Chondrocyte (in vitro differentiated cells): Measurements from ENCODE around the gene PPDPF. TPM values are rescaled to one million over a fixed set of nuclear protein-coding genes. Genes with fewer than 3 reads are reported as not detected.

ENCODE experiments used
- DNase-seq: peaks from one replicate; pipeline ENCODE4 v3.0.0; 2021; ENCODE audit warnings: mixed read lengths, low spot score
- H3K27ac Mint-ChIP-seq: one replicate; pipeline ENCODE4 v1.8.0; 2021; ENCODE audit warnings: mild to moderate bottlenecking, moderate library complexity, mixed read lengths; ENCODE audit not compliant: unreplicated experiment
- H3K27me3 Mint-ChIP-seq: 2 replicates; pipeline ENCODE4 v1.8.0; 2021; ENCODE audit warnings: low read depth, mixed read lengths
- H3K36me3 Mint-ChIP-seq: 2 replicates; pipeline ENCODE4 v1.8.0; 2021; ENCODE audit warnings: low read depth, mixed read lengths
- H3K4me1 Mint-ChIP-seq: 2 replicates; pipeline ENCODE4 v1.8.0; 2021; ENCODE audit warnings: low read depth, mild to moderate bottlenecking, mixed read lengths
- H3K4me3 Mint-ChIP-seq: one replicate; pipeline ENCODE4 v1.8.0; 2021; ENCODE audit warnings: mild to moderate bottlenecking, moderate library complexity, mixed read lengths; ENCODE audit not compliant: unreplicated experiment
- H3K9me3 Mint-ChIP-seq: 2 replicates; pipeline ENCODE4 v1.8.0; 2021; ENCODE audit warnings: low read depth, mixed read lengths
- CTCF ChIP-seq: fragments of 200-600 bp; sonication (generic); IDR thresholded peaks from 2 replicates; pipeline ENCODE4 v1.5.0; 2021; ENCODE audit warnings: antibody characterized with exemption, mild to moderate bottlenecking, moderate library complexity
- total RNA-seq: library from RNA; stranded (reverse); gene quantifications from 3 replicates; pipeline ENCODE4 v1.2.1, GENCODE V29; 2021

PPDPF gene
- total RNA-seq, 1 donor from 2014 or later, result 261 TPM

DNA sequence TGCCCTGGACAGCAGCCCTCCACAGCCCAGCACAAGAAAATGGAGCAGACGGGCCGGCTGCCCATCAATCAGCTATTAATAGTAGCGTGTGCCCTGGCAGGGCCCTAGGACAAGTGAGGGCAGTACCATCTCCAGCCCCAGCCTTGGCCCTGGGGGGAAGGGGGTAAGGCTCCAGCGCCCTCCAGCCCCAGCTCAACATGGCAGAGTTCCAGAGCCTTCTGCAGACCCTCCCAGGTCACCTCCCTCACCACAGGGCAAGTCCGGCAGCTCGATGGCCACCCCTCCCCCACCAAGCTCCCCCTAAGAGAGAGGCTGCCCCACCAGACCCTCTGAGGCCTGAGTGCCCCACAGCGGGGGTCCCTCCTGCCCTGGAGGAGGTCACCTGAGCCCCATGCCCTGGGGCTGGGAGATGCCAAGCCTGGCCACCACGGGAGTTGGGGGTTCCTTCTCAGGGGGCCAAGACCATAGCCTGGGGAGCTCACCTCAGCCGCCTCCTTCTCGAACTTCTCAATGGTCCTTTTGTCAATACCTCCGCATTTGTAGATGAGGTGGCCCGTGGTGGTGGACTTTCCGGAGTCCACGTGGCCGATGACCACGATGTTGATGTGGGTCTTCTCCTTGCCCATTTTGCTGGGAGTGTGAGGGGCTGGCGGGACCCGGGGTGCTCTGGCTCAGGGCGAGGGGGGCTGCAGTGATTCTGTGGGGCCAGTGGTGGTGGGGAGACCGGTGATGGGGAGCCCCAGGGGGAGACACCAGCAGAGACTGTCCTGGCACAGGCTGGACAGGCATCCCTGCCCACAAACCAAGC lies 23.2 kb upstream of the PPDPF start:
- TF ChIP-seq CTCF, result no peak
- Mint-ChIP-seq H3K27ac (no peak overlapping the region), H3K9me3 (peaks cover 1% of the 10 kb centered on the region), H3K4me3 (no peak overlapping the region), H3K4me1 (no peaks in the 10 kb centered on the region), H3K36me3 (no peaks in the 10 kb centered on the region), H3K27me3 (no peaks in the 10 kb centered on the region)
- DNase-seq, result peak; percentile 82

DNA sequence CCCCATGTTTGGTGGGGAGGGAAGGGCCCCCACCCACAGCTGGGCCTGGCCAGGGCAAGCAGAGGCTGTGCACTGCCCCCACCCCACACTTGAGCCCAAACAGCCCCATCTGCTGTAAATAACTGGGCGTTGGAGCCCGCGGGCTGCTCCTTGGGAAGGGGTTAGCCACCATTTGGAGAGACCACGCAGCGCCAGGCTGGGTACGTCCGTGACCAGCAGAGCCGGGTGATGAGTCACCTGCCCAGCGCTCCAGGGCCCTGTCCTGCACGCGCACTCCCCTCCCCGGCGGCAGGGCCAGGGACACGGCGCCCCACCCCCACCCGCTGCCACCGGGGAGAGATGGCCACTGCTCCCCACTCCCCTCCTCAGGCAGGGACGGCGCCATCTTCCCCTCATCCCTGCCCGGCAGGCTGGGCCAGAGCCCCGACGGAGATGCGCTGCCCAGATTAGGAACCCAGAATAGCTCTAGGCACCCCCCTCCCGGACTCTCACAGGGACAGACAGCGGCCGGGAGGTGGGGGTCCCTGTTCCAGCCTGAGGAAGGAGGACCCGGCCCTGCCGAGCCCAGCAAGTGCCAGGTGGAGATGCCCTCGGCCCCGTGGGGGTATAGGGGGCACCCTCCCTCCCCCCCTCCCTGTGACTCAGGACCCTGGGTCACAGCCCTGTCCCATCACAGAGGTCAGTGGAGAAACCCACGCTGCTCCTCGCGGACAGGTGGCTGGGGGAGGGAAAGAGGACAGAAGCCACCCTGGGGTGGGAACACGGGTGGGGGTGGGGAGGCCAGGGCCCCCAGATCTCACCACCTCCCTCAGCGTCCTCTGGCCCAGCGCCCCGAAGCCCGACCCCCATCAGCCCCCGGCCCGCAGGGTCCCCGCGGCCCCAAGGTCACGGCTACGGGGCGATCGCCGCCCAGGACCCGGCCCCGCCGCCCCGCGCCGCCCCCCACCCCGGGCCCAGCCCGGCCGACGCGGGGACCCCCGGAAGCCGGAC lies 22.3 kb upstream of the PPDPF start:
- no peaks in the 10 kb centered on the region for H3K4me1 Mint-ChIP-seq
- peak; percentile 17 for TF ChIP-seq CTCF
- no peaks in the 10 kb centered on the region for H3K27me3 Mint-ChIP-seq
- no peak overlapping the region for H3K27ac Mint-ChIP-seq
- no peaks in the 10 kb centered on the region for H3K36me3 Mint-ChIP-seq
- peak overlapping the region; percentile 49 for H3K4me3 Mint-ChIP-seq
- peak; percentile 68 for DNase-seq
- no peaks in the 10 kb centered on the region for H3K9me3 Mint-ChIP-seq

DNA sequence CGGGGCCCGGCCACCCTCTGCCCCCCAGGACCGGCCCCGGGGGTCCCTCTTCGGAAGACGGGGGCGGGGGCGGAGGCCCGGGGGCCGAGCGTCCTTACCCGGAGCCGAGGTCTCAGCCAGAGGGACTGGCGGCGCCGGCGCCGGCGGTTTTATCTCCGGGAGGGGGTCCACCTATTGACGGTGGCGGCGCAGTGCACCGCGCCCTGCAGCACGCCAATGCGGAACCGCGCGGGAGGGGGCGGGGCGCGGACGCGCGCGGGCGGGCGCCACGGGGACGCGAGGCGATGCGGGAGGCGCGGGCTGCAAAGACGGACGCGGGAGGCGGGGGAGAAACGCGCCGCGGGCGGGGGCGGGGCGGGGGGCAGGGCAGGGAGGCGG lies 21.6 kb upstream of the PPDPF start, which contains the start of gene EEF1A2:
Gene EEF1A2, minus strand, starts transcription at position 124 of the 378 bp plus-strand sequence. CDS start 1,320 bp downstream, outside the sequence.
- no peaks in the 10 kb centered on the region for H3K4me1 Mint-ChIP-seq
- no peak for TF ChIP-seq CTCF
- no peak within 1 kb of the TSS for H3K27ac Mint-ChIP-seq
- H3K4me3 Mint-ChIP-seq, result peak within 1 kb of the TSS; percentile 49
- no peak for DNase-seq
- H3K36me3 Mint-ChIP-seq, result no peaks in the 10 kb centered on the region
- no peaks in the 10 kb centered on the region for H3K27me3 Mint-ChIP-seq
- no peaks in the 10 kb centered on the region for H3K9me3 Mint-ChIP-seq

DNA sequence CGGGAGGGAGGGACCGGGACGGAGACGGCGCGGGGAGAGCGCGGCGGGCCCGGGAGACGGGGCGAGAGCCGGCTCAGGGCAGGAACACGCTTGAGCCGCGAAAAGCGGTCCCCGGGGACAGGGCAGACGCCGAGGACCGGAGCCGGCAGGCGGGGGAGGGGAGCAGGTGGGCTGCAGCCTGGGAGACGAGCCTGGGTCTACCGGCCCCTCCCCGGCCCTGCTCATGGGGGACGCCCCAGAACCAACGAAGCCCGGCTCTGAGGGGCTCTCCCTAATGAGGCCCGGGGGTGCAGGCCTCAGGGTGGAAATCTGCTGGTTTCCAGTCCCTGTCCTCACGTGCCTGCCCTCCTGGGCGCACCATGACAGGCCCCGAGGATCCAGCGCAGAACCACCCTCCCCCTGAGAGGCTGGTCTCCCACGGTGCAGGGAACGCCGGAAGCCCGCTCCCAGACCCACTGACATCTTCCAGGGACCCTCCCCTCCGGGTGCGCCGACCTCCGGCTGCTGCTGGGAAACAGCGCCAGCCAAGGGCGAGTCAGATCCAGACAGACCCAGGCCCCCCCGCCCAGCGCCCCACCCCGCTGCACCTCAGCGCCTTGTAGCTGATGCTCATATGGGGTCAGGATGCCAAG lies 21.1 kb upstream of the PPDPF start:
- H3K27me3 Mint-ChIP-seq, result no peaks in the 10 kb centered on the region
- H3K27ac Mint-ChIP-seq, result no peak overlapping the region
- no peaks in the 10 kb centered on the region for H3K4me1 Mint-ChIP-seq
- TF ChIP-seq CTCF, result no peak
- no peaks in the 10 kb centered on the region for H3K36me3 Mint-ChIP-seq
- peak overlapping the region; percentile 22 for H3K4me3 Mint-ChIP-seq
- H3K9me3 Mint-ChIP-seq, result no peaks in the 10 kb centered on the region
- peak; percentile 68 for DNase-seq
